Hair follicle dermal papilla cell (primary cell): ENCODE measurements around the gene MATN3. TPM values are rescaled to one million over a fixed set of nuclear protein-coding genes. Genes with fewer than 3 reads are reported as not detected.

ENCODE experiments used
- total RNA-seq: library from RNA; depleted of rRNA; stranded (reverse); fragments of >200 nt; gene quantifications from 2 replicates; pipeline ENCODE4 v1.2.3, GENCODE V29; 2012

MATN3 gene
- 2.2 and 2.3 TPM in 2 replicates for total RNA-seq

GRCh38 chr2:20012282-20013125, at the start of gene MATN3:
Gene MATN3, minus strand, starts transcription at chr2:20012668. Its CDS starts 37 bp downstream, at chr2:20012631.

GRCh38 chr2:20051532-20052228, 39.2 kb upstream of the MATN3 start, which contains the start of gene LAPTM4A:
Gene LAPTM4A, minus strand, starts transcription at chr2:20051628. Its CDS starts 108 bp downstream, at chr2:20051520.

GRCh38 chr2:19989667-19990415, 22.6 kb downstream of the MATN3 start, which contains the start of gene WDR35:
Gene WDR35, minus strand, starts transcription at chr2:19990105. Its CDS starts 90 bp downstream, at chr2:19990015.

Other genes starting within 250 kb of the MATN3 start
- 9.4 and 10.7 TPM in 2 replicates for gene TTC32, start 110.7 kb downstream of the MATN3 start, total RNA-seq
- gene WDR35, start 22.6 kb downstream of the MATN3 start, total RNA-seq = 15.1 and 18.3 TPM in 2 replicates
- gene LAPTM4A, start 39.0 kb upstream of the MATN3 start, total RNA-seq = 190 and 210 TPM in 2 replicates
- gene SDC1, start 212.5 kb upstream of the MATN3 start, total RNA-seq = 69.8 and 152 TPM in 2 replicates